NT2/D1 (cell line): ENCODE measurements around the gene TARS1.

Experiments
- DNase-seq: peaks from one replicate; pipeline ENCODE4 v3.0.0-alpha.2; 2011; ENCODE audit warnings: low read depth, low spot score
- H3K27me3 ChIP-seq: 2 replicates; pipeline ENCODE4 v1.6.0; 2011; ENCODE audit warnings: mild to moderate bottlenecking; ENCODE audit not compliant: insufficient read length, insufficient read depth
- H3K36me3 ChIP-seq: 2 replicates; pipeline ENCODE4 v1.6.1; 2011; ENCODE audit warnings: mild to moderate bottlenecking, low read length, mixed read lengths; ENCODE audit not compliant: insufficient read depth, insufficient read length
- H3K4me1 ChIP-seq: 2 replicates; pipeline ENCODE4 v1.5.1; 2011; ENCODE audit not compliant: insufficient read depth, insufficient read length
- H3K4me3 ChIP-seq: 2 replicates; pipeline ENCODE4 v1.5.1; 2011; ENCODE audit warnings: low read depth; ENCODE audit not compliant: insufficient read length
- H3K9ac ChIP-seq: 2 replicates; pipeline ENCODE4 v1.6.0; 2011; ENCODE audit warnings: low read depth; ENCODE audit not compliant: insufficient read length
- H3K9me3 ChIP-seq: 2 replicates; pipeline ENCODE4 v1.5.1; 2011; ENCODE audit warnings: mild to moderate bottlenecking, low read length; ENCODE audit not compliant: insufficient read depth
- SUZ12 ChIP-seq: IDR thresholded peaks from 2 replicates; pipeline ENCODE4 v1.6.1; 2011; ENCODE audit not compliant: insufficient read length, insufficient read depth; ENCODE audit errors: extremely low read depth
- YY1 ChIP-seq: IDR thresholded peaks from 2 replicates; pipeline ENCODE4 v1.6.1; 2011; ENCODE audit not compliant: insufficient read length, insufficient read depth
- ZNF274 ChIP-seq: IDR thresholded peaks from 2 replicates; pipeline ENCODE4 v1.6.1; 2011; ENCODE audit warnings: mild to moderate bottlenecking, low read depth, low read length

TARS1 gene

GRCh38 chr5:33489481-33490067 lies 48.8 kb downstream of the TARS1 start:
- no peaks in the 10 kb centered on the region for H3K4me1 ChIP-seq
- H3K4me3 ChIP-seq, result no peak overlapping the region
- H3K9ac ChIP-seq, result no peak overlapping the region
- DNase-seq, result no peak
- H3K9me3 ChIP-seq, result peaks cover 10% of the 10 kb centered on the region; the same call in 1 of the 2 replicates
- TF ChIP-seq ZNF274 (no peak), YY1 (no peak), SUZ12 (no peak)
- H3K27me3 ChIP-seq, result no peaks in the 10 kb centered on the region
- no peaks in the 10 kb centered on the region for H3K36me3 ChIP-seq

DNA sequence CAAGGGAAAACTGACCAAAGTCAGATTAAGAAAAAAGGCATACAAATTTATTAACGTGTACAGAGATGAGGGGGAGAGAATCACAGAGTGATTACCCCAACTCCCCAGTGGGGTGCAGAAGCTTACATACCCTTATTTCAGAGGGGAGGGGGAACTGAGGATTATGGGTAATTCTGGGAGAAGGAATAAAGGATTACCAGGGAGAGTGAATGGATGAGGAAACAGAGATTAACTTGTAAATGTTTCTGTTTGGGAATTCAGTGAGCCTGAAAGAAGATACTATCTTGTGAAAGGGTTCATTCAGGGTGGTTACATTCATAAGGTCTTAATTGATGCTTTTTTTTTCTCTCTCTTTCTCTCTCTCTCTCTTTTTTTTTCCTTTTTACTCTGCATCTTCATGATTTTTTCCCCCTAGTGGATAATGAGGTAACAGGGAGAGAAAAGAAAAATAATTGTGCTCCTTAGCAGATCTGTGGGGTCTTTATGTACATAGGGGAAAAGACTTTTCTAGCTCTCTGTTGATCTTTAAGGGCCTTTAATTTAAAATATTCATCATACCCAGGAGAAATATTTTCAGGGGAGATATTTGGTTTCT lies 49.4 kb downstream of the TARS1 start:
- no peak overlapping the region for H3K9ac ChIP-seq
- H3K4me3 ChIP-seq, result no peak overlapping the region
- H3K27me3 ChIP-seq, result no peaks in the 10 kb centered on the region
- DNase-seq, result no peak
- no peaks in the 10 kb centered on the region for H3K4me1 ChIP-seq
- TF ChIP-seq YY1, result no peak
- TF ChIP-seq ZNF274, result no peak
- TF ChIP-seq SUZ12, result no peak
- no peaks in the 10 kb centered on the region for H3K36me3 ChIP-seq
- peaks cover 10% of the 10 kb centered on the region; the same call in 1 of the 2 replicates for H3K9me3 ChIP-seq

- no peaks in the 10 kb centered on the region for H3K36me3 ChIP-seq
- H3K9ac ChIP-seq, result no peak overlapping the region
- no peaks in the 10 kb centered on the region for H3K4me1 ChIP-seq
- H3K4me3 ChIP-seq, result no peak overlapping the region
- no peak for TF ChIP-seq ZNF274
- TF ChIP-seq YY1, result no peak
- no peak for TF ChIP-seq SUZ12
- H3K9me3 ChIP-seq, result peaks cover 10% of the 10 kb centered on the region; the same call in 1 of the 2 replicates
- no peak for DNase-seq
- H3K27me3 ChIP-seq, result no peaks in the 10 kb centered on the region
Measured at GRCh38 chr5:33491941-33492340, 51.2 kb downstream of the TARS1 start.

DNA sequence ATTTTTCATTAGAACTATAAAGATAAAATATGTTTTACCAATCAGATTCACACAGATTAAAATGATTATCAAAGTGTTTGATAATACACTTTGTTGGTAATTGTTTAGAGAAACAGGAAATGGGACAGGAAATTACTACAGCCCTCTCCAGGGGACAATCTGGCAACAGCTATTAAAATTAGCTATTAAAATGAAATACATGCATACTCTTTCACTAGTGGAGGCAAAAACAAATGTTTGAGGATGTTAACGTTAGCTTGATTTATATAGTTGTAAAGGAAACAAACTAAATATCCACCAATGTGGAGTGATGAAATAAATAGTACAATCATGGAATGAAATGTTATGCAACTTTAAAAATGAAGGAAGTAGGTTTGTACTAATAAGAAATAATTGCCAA lies 53.7 kb downstream of the TARS1 start:
- TF ChIP-seq YY1 (no peak), ZNF274 (no peak), SUZ12 (no peak)
- H3K27me3 ChIP-seq, result no peaks in the 10 kb centered on the region
- H3K36me3 ChIP-seq, result no peaks in the 10 kb centered on the region
- H3K4me3 ChIP-seq, result no peak overlapping the region
- no peaks in the 10 kb centered on the region for H3K4me1 ChIP-seq
- DNase-seq, result no peak
- H3K9me3 ChIP-seq, result peaks cover under 1% of the 10 kb centered on the region; the same call in 1 of the 2 replicates
- no peak overlapping the region for H3K9ac ChIP-seq

GRCh38 chr5:33501260-33501659 lies 60.5 kb downstream of the TARS1 start:
- TF ChIP-seq ZNF274 (no peak), YY1 (no peak), SUZ12 (no peak)
- no peak for DNase-seq
- no peaks in the 10 kb centered on the region for H3K9me3 ChIP-seq

DNA sequence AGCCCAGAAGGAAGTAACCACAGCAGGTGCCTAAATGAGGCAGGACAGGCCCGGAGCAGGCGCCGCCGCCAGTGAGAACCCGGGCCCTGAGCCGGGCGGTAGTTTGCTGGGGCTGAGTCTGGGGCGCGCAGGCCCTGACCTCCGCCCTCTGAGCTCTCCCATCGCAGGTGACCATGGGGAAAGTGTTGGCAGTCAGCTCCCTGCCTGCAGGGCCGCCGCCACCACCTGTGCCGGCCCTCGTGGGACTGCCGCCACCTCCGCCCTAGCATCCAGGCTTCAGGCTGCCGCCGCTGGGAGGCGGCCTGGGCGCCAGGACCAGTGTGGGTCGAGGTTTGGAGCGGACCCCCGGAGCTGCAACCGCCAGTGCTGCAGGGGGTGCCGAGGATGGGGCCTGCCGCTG lies 61.1 kb downstream of the TARS1 start:
- DNase-seq, result no peak
- Histone ChIP-seq H3K9ac (no peak overlapping the region), H3K4me3 (no peak overlapping the region), H3K36me3 (no peaks in the 10 kb centered on the region), H3K4me1 (no peaks in the 10 kb centered on the region), H3K27me3 (no peaks in the 10 kb centered on the region), H3K9me3 (no peaks in the 10 kb centered on the region)
- no peak for TF ChIP-seq SUZ12
- TF ChIP-seq ZNF274, result no peak
- no peak for TF ChIP-seq YY1

More at GRCh38 chr5:33501260-33501659, 60.5 kb downstream of the TARS1 start:
- no peak overlapping the region for H3K4me3 ChIP-seq
- no peak overlapping the region for H3K9ac ChIP-seq
- H3K36me3 ChIP-seq, result no peaks in the 10 kb centered on the region
- H3K27me3 ChIP-seq, result no peaks in the 10 kb centered on the region
- no peaks in the 10 kb centered on the region for H3K4me1 ChIP-seq

- H3K4me3 ChIP-seq, result no peak overlapping the region
- H3K27me3 ChIP-seq, result no peaks in the 10 kb centered on the region
- no peak for TF ChIP-seq YY1
- TF ChIP-seq ZNF274, result no peak
- no peak for TF ChIP-seq SUZ12
- no peaks in the 10 kb centered on the region for H3K36me3 ChIP-seq
- DNase-seq, result no peak
- H3K9me3 ChIP-seq, result no peaks in the 10 kb centered on the region
- H3K9ac ChIP-seq, result no peak overlapping the region
- no peaks in the 10 kb centered on the region for H3K4me1 ChIP-seq
Measured at GRCh38 chr5:33504570-33504969, 63.8 kb downstream of the TARS1 start.
